Glutamatergic neuron (in vitro differentiated cells): ENCODE measurements around the gene SERBP1. TPM values are rescaled to one million over a fixed set of nuclear protein-coding genes. Genes with fewer than 3 reads are reported as not detected.

Experiments
- DNase-seq: peaks from one replicate; pipeline ENCODE4 v3.0.0; 2022
- H3K27ac Mint-ChIP-seq: one replicate; pipeline ENCODE4 v1.8.0; 2020; ENCODE audit warnings: mild to moderate bottlenecking, mixed read lengths, inconsistent platforms; ENCODE audit not compliant: unreplicated experiment
- H3K27me3 Mint-ChIP-seq: one replicate; pipeline ENCODE4 v1.8.0; 2020; ENCODE audit warnings: mild to moderate bottlenecking, moderate library complexity, mixed read lengths, inconsistent platforms; ENCODE audit not compliant: unreplicated experiment
- H3K36me3 Mint-ChIP-seq: one replicate; pipeline ENCODE4 v1.8.0; 2020; ENCODE audit warnings: mild to moderate bottlenecking, mixed read lengths, inconsistent platforms; ENCODE audit not compliant: unreplicated experiment
- H3K4me1 Mint-ChIP-seq: one replicate; pipeline ENCODE4 v1.8.0; 2020; ENCODE audit warnings: mild to moderate bottlenecking, low read depth, mixed read lengths, inconsistent platforms; ENCODE audit not compliant: unreplicated experiment
- H3K4me3 Mint-ChIP-seq: one replicate; pipeline ENCODE4 v1.8.0; 2020; ENCODE audit warnings: mild to moderate bottlenecking, mixed read lengths, inconsistent platforms; ENCODE audit not compliant: unreplicated experiment
- H3K9me3 Mint-ChIP-seq: one replicate; pipeline ENCODE4 v1.8.0; 2020; ENCODE audit warnings: mild to moderate bottlenecking, moderate library complexity, mixed read lengths, inconsistent platforms; ENCODE audit not compliant: unreplicated experiment
- total RNA-seq: library from RNA; stranded (reverse); fragmentation: NEBNext Ultra II Directional; extraction: Animal tissue kit (Norgen Biotek cat#: 25700); gene quantifications from one replicate; pipeline ENCODE4 v1.2.1, GENCODE V29; 2021; ENCODE audit not compliant: unreplicated experiment
- TF ChIP-seq, protein P1 (sequence below): fragments of 200-600 bp; sonication (generic); IDR thresholded peaks from one replicate; pipeline ENCODE4 v1.5.0; 2021; ENCODE audit not compliant: partially characterized antibody, unreplicated experiment

Gene SERBP1
- total RNA-seq, 1 donor from 2014 or later = 159 TPM

- H3K9me3 Mint-ChIP-seq = no peaks in the 10 kb centered on the region
- no peak overlapping the region for H3K27ac Mint-ChIP-seq
Observed at GRCh38 chr1:67441739-67442281, 11.6 kb upstream of the SERBP1 start.

GRCh38 chr1:67441183-67441582, 11.0 kb upstream of the SERBP1 start:
- TF ChIP-seq, protein P1, sequence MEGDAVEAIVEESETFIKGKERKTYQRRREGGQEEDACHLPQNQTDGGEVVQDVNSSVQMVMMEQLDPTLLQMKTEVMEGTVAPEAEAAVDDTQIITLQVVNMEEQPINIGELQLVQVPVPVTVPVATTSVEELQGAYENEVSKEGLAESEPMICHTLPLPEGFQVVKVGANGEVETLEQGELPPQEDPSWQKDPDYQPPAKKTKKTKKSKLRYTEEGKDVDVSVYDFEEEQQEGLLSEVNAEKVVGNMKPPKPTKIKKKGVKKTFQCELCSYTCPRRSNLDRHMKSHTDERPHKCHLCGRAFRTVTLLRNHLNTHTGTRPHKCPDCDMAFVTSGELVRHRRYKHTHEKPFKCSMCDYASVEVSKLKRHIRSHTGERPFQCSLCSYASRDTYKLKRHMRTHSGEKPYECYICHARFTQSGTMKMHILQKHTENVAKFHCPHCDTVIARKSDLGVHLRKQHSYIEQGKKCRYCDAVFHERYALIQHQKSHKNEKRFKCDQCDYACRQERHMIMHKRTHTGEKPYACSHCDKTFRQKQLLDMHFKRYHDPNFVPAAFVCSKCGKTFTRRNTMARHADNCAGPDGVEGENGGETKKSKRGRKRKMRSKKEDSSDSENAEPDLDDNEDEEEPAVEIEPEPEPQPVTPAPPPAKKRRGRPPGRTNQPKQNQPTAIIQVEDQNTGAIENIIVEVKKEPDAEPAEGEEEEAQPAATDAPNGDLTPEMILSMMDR = no peak
- DNase-seq = no peak
- Mint-ChIP-seq H3K36me3 (no peaks in the 10 kb centered on the region), H3K4me1 (peaks cover 19% of the 10 kb centered on the region), H3K4me3 (no peak overlapping the region), H3K9me3 (no peaks in the 10 kb centered on the region), H3K27ac (peak overlapping the region; percentile 48), H3K27me3 (peaks cover 3% of the 10 kb centered on the region)

More at GRCh38 chr1:67441739-67442281, 11.6 kb upstream of the SERBP1 start:
- Mint-ChIP-seq H3K27me3 (peaks cover 3% of the 10 kb centered on the region), H3K4me1 (peaks cover 19% of the 10 kb centered on the region), H3K36me3 (no peaks in the 10 kb centered on the region), H3K4me3 (no peak overlapping the region)
- DNase-seq = no peak
- TF ChIP-seq, protein P1 = no peak

- TF ChIP-seq, protein P1 = no peak
- Mint-ChIP-seq H3K4me1 (peaks cover 19% of the 10 kb centered on the region), H3K27ac (peak overlapping the region; percentile 6), H3K9me3 (no peaks in the 10 kb centered on the region), H3K36me3 (no peaks in the 10 kb centered on the region), H3K27me3 (peaks cover 3% of the 10 kb centered on the region), H3K4me3 (no peak overlapping the region)
- no peak for DNase-seq
Observed at GRCh38 chr1:67440339-67440738, 10.1 kb upstream of the SERBP1 start.

DNA sequence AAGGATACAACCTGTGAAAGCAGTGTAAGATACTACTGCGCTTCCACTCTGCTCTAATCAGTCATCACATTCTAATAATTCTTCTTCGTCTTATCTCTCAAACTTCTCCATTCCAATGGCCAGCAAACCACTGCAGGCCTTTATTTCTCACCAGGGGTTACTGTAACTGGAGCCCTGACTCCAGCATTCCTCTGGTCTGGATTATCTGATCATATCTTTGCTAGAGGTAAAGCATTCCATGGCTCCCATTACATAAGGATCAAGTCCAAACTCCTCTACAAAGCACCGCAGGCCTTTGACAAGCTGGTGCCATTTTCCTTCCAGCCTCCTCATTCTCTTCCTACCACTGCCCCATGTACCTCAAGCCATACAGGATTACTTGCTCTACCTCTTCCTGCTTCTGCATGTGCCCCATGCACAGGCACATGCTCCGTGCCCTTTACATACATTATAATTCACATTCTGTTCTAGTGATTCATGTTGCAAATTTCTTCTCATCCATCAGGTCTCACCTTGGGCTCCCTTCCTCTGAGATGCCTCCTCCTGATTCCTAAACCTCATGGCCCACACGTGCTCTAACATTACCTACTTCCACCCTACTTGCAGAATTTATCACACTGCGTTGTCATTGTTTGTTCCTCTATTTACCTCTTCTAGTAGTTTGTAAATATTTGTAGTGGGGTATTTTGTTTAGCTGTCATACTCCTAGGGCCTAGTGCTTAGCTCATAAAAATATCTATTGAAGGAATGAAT, 9.3 kb upstream of the SERBP1 start:
- H3K4me3 Mint-ChIP-seq = no peak overlapping the region
- no peaks in the 10 kb centered on the region for H3K9me3 Mint-ChIP-seq
- H3K27me3 Mint-ChIP-seq = peaks cover 3% of the 10 kb centered on the region
- no peak overlapping the region for H3K27ac Mint-ChIP-seq
- H3K4me1 Mint-ChIP-seq = peaks cover 19% of the 10 kb centered on the region
- no peaks in the 10 kb centered on the region for H3K36me3 Mint-ChIP-seq
- DNase-seq = no peak
- TF ChIP-seq, protein P1 = no peak

DNA sequence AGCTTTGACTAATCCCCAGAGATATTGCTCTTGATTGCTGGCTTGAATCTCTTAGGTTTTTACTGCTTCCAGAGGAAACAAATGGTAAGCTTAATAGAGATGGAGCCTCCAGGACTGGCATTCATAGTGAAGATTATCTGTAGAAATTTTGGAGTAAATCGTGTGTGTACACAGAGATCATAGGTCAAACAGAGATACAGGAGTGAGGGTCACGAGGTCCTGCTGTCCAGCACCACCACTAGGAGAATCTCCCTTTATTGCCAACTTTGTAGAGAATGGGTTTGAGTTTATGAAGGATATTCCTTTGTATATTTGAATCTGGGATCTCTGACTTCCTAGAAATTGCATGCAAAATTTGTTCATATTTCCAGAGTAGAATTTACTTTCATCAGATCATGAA, 7.8 kb upstream of the SERBP1 start:
- TF ChIP-seq, protein P1 = no peak
- peaks cover 19% of the 10 kb centered on the region for H3K4me1 Mint-ChIP-seq
- DNase-seq = no peak
- H3K27ac Mint-ChIP-seq = no peak overlapping the region
- no peak overlapping the region for H3K4me3 Mint-ChIP-seq
- H3K9me3 Mint-ChIP-seq = no peaks in the 10 kb centered on the region
- H3K27me3 Mint-ChIP-seq = peaks cover 3% of the 10 kb centered on the region
- no peaks in the 10 kb centered on the region for H3K36me3 Mint-ChIP-seq
